MV-4-11 (cell line): ENCODE results near the gene BAIAP2.
"Not testable (repeated sequence)": the region's sequence is repeated elsewhere in the genome, so short reads cannot be mapped to it uniquely, and the experiment has no call there.

Experiments used
- DNase-seq: peaks from one replicate; lab custom pipeline; 2025; lab: John Stamatoyannopoulos, UW

BAIAP2 gene

GRCh38 chr17:81000631-81001357 lies 34.2 kb upstream of the BAIAP2 start:
- no peak for DNase-seq

GRCh38 chr17:81002013-81002384 lies 33.0 kb upstream of the BAIAP2 start:
- no peak for DNase-seq

GRCh38 chr17:81002409-81003361 lies 32.3 kb upstream of the BAIAP2 start:
- peak; percentile 13 for DNase-seq

GRCh38 chr17:81003711-81004475 lies 31.1 kb upstream of the BAIAP2 start:
- DNase-seq = peak; percentile 13

GRCh38 chr17:81006891-81007290 lies 28.1 kb upstream of the BAIAP2 start:
- no peak for DNase-seq

GRCh38 chr17:81008140-81008539 lies 26.8 kb upstream of the BAIAP2 start:
- no peak for DNase-seq

GRCh38 chr17:81009136-81009535 lies 25.8 kb upstream of the BAIAP2 start:
- DNase-seq = peak; percentile 40

- DNase-seq = no peak
Observed at GRCh38 chr17:81010935-81011334, 24.0 kb upstream of the BAIAP2 start.

DNA sequence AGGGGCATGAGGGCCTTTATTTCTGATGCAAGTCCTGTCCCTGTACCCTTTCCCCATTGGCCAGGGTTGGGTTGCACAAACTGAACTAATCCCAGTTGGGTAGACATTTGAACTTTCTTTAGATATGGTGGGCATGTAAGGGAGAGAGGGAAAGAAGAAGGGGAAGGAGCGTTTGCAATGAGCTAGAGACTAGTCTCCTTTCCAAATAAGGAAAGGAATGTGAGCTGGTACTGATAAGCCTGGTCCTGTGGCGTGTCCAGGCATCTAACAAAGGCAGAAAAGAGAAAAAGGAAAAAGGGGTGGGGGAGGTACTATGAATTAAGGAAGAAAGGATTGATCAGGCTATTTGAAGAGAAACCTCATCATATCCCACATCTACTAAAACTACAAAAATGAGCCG lies 23.0 kb upstream of the BAIAP2 start:
- DNase-seq = no peak

GRCh38 chr17:81012574-81013447 lies 22.1 kb upstream of the BAIAP2 start:
- DNase-seq = no peak

- DNase-seq = no peak
Observed at GRCh38 chr17:81013642-81014041, 21.3 kb upstream of the BAIAP2 start.

DNA sequence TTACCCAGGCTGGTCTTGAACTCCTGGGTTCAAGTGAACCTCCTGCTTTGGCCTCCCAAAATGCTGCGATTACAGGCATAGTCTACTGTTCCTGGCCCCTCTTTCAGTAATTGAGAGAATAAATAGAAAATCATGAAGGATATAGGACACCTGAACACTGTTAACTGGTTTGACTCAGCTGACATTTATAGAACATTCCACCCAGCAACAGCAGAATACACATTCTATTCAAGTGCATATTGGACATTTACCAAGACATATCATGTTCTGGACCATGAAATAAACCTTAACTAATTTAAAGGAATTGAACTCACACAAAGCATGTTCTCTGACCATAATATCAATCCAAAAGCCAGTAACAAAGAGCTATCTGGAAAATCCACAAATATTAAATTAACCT lies 19.8 kb upstream of the BAIAP2 start:
- no peak for DNase-seq

- DNase-seq = no peak
Observed at GRCh38 chr17:81016575-81016974, 18.4 kb upstream of the BAIAP2 start.

- DNase-seq = not testable (repeated sequence)
Observed at GRCh38 chr17:81017330-81017729, 17.6 kb upstream of the BAIAP2 start.

DNA sequence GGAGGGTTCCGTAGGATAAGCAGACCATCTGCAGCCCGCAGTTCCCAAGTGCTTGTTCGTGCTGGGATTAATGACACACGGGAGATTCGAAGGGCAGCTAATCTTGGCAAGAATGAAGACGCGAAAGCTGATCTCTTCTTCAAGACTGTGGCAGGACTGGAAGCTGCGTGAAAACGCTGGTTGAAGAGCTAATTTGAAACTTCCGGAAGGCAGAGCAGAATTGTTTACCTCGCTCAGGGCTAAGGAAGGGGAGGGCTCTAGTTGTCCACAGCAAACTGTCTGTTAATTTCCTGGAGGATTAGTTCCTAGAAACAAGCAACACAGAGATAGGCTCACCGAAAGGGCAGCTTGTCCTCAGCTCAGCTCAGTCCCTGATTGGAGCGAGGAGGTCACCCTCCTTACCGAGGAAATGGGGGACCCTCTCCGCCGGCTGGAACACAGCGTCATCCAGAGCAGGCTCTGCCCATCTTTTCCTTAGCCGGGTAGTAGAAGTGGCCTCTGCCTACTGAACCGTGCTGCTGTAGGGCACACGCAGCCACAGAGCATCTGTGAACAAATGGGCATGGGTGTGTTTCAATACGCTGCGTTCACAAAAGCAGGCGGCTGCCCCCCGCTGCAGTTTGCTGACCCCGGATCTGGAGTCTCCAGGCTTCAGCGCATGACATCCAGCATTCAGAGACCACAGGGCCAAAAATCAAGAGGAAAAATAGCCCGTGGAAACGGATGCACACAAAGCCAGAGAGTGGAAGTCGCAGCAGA lies 16.7 kb upstream of the BAIAP2 start:
- peak; percentile 84 for DNase-seq

DNA sequence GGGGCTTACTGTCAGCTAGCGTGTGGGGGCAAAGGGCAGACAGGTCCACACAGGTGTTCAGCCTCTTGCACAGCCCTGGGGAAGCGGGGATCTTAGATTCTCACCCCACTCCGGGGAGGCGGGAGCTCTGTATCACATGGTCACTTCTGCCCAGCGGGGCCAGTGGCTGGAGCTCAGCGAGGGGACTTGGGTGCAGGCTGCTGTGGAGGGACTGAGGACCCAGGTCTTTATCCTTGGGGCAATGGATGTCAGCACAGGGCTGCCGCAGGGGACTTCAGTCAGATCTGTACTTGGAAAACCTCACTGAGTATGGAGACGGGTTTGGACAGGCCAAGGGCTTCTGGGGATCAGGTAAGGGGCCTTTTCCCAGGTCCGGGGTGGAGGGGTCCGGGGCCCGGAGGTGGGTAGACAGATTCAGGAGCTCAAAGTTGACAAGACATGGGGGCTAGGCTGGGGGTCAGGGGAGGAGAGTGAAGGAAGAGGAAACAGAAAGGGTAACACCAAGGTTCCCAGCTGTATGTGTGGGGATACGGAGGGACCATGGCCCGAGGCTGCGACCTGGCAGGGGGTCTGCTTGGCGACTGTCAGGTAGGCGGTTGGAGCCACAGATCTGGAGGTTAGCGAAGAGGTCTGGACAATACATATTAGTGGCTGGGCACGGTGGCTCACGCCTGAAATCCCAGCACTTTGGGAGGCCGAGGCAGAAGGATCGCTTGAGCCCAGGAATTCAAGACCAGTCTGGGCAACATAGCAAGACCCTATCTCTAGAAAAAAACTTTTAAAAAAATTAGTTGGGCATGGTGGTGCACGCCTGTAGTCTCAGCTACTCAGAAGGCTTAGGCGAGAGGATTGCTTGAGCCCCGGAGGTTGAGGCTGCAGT lies 15.1 kb upstream of the BAIAP2 start:
- DNase-seq = no peak

DNA sequence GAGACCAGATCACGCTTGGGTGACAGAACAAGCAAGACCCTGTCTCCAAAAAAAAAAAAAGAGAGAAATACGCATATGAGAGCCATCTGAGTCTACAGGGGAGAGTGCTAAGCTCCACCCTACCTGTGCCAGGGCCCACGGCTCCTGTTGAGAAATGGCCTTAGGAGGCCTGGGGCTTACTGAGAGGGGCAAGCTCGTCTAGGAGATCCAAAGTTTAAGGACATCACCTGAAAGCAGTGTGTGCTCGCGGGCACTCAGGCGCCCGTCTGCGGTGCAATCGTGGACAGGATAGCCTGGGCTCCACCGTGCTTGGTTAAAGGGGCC lies 14.5 kb upstream of the BAIAP2 start:
- no peak for DNase-seq

DNA sequence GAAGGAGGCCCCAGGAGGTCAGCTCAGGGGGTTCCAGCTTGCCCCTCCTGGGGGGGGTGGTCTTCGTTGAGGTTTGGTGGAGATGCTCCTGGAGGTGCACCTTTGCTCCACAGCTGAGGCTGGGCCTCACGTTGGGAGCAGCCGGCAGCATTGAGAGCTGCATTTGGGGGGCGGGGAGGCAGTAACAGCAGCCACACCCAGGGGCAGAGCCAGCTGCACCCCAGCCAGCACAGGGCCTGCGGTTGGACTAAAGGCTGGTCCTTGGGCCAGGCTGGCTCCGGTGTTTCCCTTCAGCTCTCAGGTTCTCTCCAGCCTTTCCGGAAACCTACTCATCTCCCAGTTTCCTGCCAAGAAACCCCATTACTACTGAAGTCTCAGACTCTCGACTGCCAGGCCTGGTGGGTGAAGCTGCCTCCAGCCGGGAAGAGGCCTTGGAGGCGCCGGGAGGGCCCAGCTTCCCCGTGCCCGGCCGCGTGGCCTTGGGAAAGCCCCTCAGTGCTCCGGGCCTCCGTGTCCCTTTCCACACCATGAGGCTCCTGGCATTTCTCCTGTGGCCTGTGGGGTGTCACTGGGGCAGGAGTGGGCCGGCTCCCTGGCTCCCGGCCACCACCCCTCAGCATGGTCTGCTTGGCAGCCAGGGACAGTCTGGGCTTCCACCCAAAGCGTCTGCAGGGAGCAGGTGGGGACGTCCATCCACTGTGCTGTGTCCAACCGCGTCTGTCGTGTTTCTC lies 14.0 kb upstream of the BAIAP2 start:
- no peak for DNase-seq
